ACC112 (cell line): ENCODE measurements around the gene PPM1H.

ENCODE experiments used
- H2AFZ ChIP-seq: fragments of 200-600 bp; sonication (generic); one replicate; pipeline ENCODE4 v1.6.0; 2017; ENCODE audit warnings: antibody characterized with exemption, low read length; ENCODE audit not compliant: unreplicated experiment
- H3K27ac ChIP-seq: fragments of 200-600 bp; sonication (generic); 2 replicates; pipeline ENCODE4 v1.5.1; 2014; ENCODE audit warnings: low read depth, mild to moderate bottlenecking, antibody characterized with exemption, low read length, moderate library complexity
- H3K27me3 ChIP-seq: fragments of 200-600 bp; sonication (generic); 2 replicates; pipeline ENCODE4 v1.6.1; 2014; ENCODE audit warnings: mild to moderate bottlenecking, antibody characterized with exemption, low read length, moderate library complexity, mixed read lengths; ENCODE audit not compliant: insufficient read depth
- H3K36me3 ChIP-seq: fragments of 200-600 bp; sonication (generic); 2 replicates; pipeline ENCODE4 v1.6.1; 2016; ENCODE audit warnings: mild to moderate bottlenecking, antibody characterized with exemption, low read length, moderate library complexity, mixed read lengths; ENCODE audit not compliant: insufficient read depth
- H3K4me1 ChIP-seq: fragments of 200-600 bp; sonication (generic); one replicate; pipeline ENCODE4 v1.6.1; 2016; ENCODE audit warnings: low read length, mixed read lengths; ENCODE audit not compliant: insufficient read depth, unreplicated experiment, control insufficient read depth
- H3K4me3 ChIP-seq: fragments of 200-600 bp; sonication (generic); 2 replicates; pipeline ENCODE4 v1.5.1; 2014; ENCODE audit warnings: mild to moderate bottlenecking, low read depth, low read length
- H3K79me2 ChIP-seq: fragments of 200-600 bp; sonication (generic); one replicate; pipeline ENCODE4 v1.6.0; 2016; ENCODE audit warnings: low read length; ENCODE audit not compliant: control insufficient read depth, unreplicated experiment, insufficient read depth

The PPM1H gene

DNA sequence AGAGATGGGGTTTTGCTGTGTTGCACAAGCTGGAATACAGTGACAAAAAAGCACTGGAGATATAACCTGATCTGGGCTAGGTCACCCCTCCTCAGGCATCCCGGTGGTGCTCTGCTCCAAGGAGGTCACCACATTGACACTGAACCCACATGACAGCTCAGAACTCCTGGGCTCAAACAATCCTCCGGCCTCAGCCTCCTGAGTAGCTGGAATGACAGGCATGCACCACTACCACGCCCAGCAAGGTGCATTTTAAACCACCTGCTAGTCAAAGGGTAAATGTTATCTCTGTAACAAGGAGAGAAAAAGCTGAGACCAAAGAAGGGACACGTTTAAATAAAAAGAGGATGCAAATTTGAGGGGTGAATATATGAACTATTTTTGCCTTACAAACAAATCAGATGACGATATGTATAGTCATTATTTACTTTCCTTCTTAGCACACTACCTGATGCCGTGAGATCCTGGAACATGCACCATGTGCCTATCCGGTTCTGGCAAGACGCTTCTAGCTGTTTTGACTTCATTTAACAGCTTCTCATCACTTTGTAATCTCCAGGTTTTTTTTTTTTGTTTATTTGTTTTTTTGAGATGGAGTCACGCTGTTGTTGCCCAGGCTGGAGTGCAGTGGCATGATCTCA lies 135.1 kb downstream of the PPM1H start:
- H3K27ac ChIP-seq, result no peak overlapping the region
- no peaks in the 10 kb centered on the region for H3K27me3 ChIP-seq
- no peaks in the 10 kb centered on the region for H3K79me2 ChIP-seq
- H3K4me1 ChIP-seq, result no peaks in the 10 kb centered on the region
- H2AFZ ChIP-seq, result no peak overlapping the region
- H3K36me3 ChIP-seq, result no peaks in the 10 kb centered on the region
- H3K4me3 ChIP-seq, result no peak overlapping the region

GRCh38 chr12:62799126-62799736 lies 135.7 kb downstream of the PPM1H start:
- H2AFZ ChIP-seq, result no peak overlapping the region
- no peaks in the 10 kb centered on the region for H3K36me3 ChIP-seq
- H3K27ac ChIP-seq, result no peak overlapping the region
- H3K27me3 ChIP-seq, result no peaks in the 10 kb centered on the region
- H3K79me2 ChIP-seq, result no peaks in the 10 kb centered on the region
- H3K4me1 ChIP-seq, result peaks cover 3% of the 10 kb centered on the region
- H3K4me3 ChIP-seq, result no peak overlapping the region

- Histone ChIP-seq H3K4me1 (peaks cover 23% of the 10 kb centered on the region), H3K27ac (peak overlapping the region; percentile 57), H3K79me2 (no peaks in the 10 kb centered on the region), H3K4me3 (no peak overlapping the region), H3K27me3 (no peaks in the 10 kb centered on the region), H2AFZ (peak overlapping the region; percentile 93), H3K36me3 (no peaks in the 10 kb centered on the region)
These were observed 140.7 kb downstream of the PPM1H start for GRCh38 chr12:62794218-62794583.

DNA sequence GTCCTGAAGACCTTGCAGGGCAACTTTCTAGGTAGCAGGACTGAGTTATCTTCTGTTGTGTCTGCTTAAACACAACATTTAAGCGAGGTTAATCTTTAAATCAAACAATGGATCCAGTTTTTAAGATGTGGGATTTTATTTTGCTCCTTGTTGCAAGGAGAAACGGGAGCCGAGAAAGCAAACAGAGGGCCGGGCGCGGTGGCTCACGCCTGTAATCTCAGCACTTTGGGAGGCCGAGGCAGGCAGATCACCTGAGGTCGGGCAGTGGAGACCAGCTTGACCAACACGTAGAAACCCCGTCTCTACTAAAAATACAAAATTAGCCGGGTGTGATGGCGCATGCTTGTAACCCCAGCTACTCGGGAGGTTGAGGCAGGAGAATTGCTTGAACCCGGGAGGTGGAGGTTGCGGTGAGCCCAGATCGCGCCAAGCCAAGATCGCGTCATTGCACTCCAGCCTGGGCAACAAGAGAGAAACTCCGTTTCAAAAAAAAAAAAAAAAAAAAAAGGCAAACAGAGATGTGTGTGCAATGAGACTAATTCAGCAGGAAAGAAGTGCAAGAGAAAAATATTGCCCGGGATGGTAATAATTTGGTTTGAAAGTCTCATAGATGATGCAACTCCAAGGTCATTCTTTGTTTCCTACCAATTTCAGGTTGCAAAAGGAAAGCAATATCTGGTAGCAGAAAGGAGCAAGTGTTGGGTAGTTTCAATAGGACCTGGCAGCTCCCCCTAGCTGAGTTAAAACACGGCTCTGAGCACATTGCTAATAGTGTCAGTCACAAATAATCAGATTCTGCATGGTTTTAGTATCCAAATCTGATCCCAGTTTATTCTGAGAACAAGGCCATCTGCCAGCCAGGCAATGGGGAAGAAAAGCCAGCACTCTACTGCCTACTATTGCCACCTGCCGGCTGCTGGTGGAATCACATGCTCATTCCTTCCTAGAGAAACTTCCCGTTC lies 141.4 kb downstream of the PPM1H start:
- Histone ChIP-seq H3K27ac (peak overlapping the region; percentile 57), H3K36me3 (no peaks in the 10 kb centered on the region), H3K4me1 (peaks cover 23% of the 10 kb centered on the region), H3K4me3 (no peak overlapping the region), H3K79me2 (no peaks in the 10 kb centered on the region), H2AFZ (no peak overlapping the region), H3K27me3 (no peaks in the 10 kb centered on the region)

DNA sequence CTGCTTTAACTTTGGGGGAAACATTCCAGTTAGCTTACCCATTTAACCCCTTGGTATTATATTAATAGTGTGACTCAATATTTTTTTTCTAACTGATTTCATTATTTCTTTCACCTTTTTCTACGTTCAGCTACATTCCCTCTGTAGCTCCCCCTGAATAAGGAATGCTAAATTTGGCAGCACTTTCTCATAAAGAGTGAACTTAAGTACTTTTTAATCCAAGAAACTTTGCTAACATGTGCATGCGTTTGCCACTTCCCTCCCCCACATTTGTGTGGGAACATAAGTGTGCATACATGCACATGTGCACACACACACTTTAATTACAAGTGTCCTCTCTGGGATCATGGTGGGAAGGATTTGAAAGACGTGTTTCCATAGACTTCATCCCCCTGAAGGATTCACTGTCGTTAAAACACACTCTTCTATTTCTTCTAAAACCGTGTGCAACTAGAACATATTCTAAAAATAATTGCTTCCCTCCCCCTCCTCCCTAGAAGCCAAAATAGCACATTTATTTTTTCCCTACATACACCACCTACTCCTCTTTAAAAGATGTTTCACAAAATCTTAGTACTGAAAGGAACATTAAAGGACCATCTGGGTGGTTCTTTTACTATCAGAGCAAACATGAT lies 142.6 kb downstream of the PPM1H start:
- Histone ChIP-seq H2AFZ (peak overlapping the region; percentile 39), H3K27me3 (no peaks in the 10 kb centered on the region), H3K79me2 (no peaks in the 10 kb centered on the region), H3K27ac (0 out of 2 replicates have a peak overlapping the region, but pooled peaks have one; percentile 3), H3K4me1 (peaks cover 34% of the 10 kb centered on the region), H3K4me3 (no peak overlapping the region), H3K36me3 (no peaks in the 10 kb centered on the region)

GRCh38 chr12:62789851-62790250 lies 145.1 kb downstream of the PPM1H start:
- H3K4me1 ChIP-seq, result peaks cover 58% of the 10 kb centered on the region
- H3K27ac ChIP-seq, result no peak overlapping the region
- H3K79me2 ChIP-seq, result no peaks in the 10 kb centered on the region
- no peak overlapping the region for H3K4me3 ChIP-seq
- H2AFZ ChIP-seq, result no peak overlapping the region
- no peaks in the 10 kb centered on the region for H3K27me3 ChIP-seq
- H3K36me3 ChIP-seq, result no peaks in the 10 kb centered on the region

- Histone ChIP-seq H3K27ac (peak overlapping the region; percentile 12), H3K4me1 (peaks cover 48% of the 10 kb centered on the region), H2AFZ (no peak overlapping the region), H3K79me2 (no peaks in the 10 kb centered on the region), H3K4me3 (no peak overlapping the region), H3K27me3 (no peaks in the 10 kb centered on the region), H3K36me3 (no peaks in the 10 kb centered on the region)
These were observed 147.3 kb downstream of the PPM1H start for GRCh38 chr12:62787611-62788010.

- no peak overlapping the region for H2AFZ ChIP-seq
- H3K4me1 ChIP-seq, result peaks cover 43% of the 10 kb centered on the region
- no peaks in the 10 kb centered on the region for H3K27me3 ChIP-seq
- H3K4me3 ChIP-seq, result no peak overlapping the region
- no peaks in the 10 kb centered on the region for H3K79me2 ChIP-seq
- no peaks in the 10 kb centered on the region for H3K36me3 ChIP-seq
- H3K27ac ChIP-seq, result peak overlapping the region; percentile 84
These were observed 147.9 kb downstream of the PPM1H start for GRCh38 chr12:62787023-62787422.

DNA sequence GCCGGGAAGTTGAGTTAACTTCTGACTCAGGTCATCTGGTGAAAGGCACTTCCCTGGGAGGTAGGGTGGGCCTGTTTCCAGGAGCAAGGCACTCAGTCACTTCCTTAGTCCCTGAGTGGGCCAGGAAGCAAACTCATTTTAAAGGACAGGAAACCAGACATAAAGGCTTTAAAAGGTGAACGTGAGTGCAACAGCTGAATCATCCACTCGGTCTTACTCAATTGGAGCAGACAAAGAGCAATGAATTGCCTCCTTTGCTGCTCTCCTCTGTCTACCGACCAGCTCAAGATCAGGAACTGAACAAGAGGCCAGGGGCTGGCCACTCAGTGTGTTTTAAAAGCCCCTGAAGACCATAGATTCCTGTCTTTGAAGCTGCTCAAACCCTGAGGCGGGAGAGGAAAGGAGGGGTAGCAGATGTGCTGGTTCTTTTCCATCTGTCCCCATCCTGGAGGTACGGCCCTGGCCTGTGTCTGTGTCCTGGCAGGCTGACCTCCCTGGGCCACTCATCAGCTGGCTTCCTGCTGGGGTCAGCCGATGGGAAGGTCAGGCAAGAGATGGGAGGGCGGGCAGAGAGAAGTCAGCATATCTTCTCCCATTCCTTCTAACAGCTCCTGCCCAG lies 148.9 kb downstream of the PPM1H start:
- H3K79me2 ChIP-seq, result no peaks in the 10 kb centered on the region
- no peaks in the 10 kb centered on the region for H3K36me3 ChIP-seq
- peaks cover 40% of the 10 kb centered on the region for H3K4me1 ChIP-seq
- H3K4me3 ChIP-seq, result no peak overlapping the region
- no peaks in the 10 kb centered on the region for H3K27me3 ChIP-seq
- H3K27ac ChIP-seq, result peak overlapping the region; percentile 84
- peak overlapping the region; percentile 24 for H2AFZ ChIP-seq

GRCh38 chr12:62784576-62784975 lies 150.4 kb downstream of the PPM1H start:
- no peaks in the 10 kb centered on the region for H3K79me2 ChIP-seq
- H3K4me3 ChIP-seq, result no peak overlapping the region
- no peaks in the 10 kb centered on the region for H3K27me3 ChIP-seq
- no peaks in the 10 kb centered on the region for H3K36me3 ChIP-seq
- H3K4me1 ChIP-seq, result peaks cover 40% of the 10 kb centered on the region
- H3K27ac ChIP-seq, result 0 out of 2 replicates have a peak overlapping the region, but pooled peaks have one; percentile 5
- no peak overlapping the region for H2AFZ ChIP-seq
